Vagina (tissue), 2 donors: ENCODE measurements around the gene INTS2.
"Not testable (repeated sequence)": the region's sequence is repeated elsewhere in the genome, so short reads cannot be mapped to it uniquely, and the experiment has no call there.

Experiments used
- CTCF ChIP-seq, 3 experiments: fragments of 450-650 bp in 2 of 3; fragments of 200-600 bp in 1 of 3; sonication (generic) in 1 of 3; IDR thresholded peaks; one replicate each; pipeline ENCODE4 v1.5.1; 2017 to 2019; ENCODE audit warnings: antibody characterized with exemption in 3 of 3, mild to moderate bottlenecking in 2 of 3, moderate library complexity in 2 of 3
- POLR2A ChIP-seq, 2 donors: fragments of 450-650 bp; IDR thresholded peaks; one replicate each; pipeline ENCODE4 v1.6.1; 2017; ENCODE audit warnings: antibody characterized with exemption in 2 of 2, mild to moderate bottlenecking in 2 of 2, moderate library complexity in 2 of 2

GRCh38 chr17:61819265-61819664, 108.5 kb downstream of the INTS2 start:
- TF ChIP-seq POLR2A, CTCF (IDR thresholded peaks at IDR 0.05): not testable (repeated sequence)
